Measurements from ENCODE around the gene CLIC3.

Gene CLIC3

DNA sequence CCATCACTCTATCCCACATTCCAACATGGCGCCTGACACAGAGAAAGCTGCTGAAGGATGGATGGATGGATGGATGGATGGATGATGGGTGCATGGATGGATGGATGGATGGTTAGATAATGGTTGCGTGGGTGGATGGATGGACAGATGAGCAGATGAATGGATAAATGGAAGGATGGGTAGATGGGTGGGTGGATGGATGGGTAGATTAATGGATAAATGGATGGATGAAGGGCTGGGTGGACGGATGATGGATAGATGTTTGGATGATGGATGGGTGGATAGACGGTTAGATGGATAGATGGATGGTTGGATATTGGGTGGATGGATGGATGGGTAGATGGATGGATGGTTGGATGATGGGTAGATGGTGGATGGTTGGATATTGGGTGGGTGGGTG, 39.8 kb downstream of the CLIC3 start:
- Histone ChIP-seq H3K4me3 (ENCODE audit: low read depth, low read length) (no peak overlapping the region), H3K27me3 (replicated peaks) (no peaks in the 10 kb centered on the region), H3K36me3 (replicated peaks) (no peaks in the 10 kb centered on the region), H3K27ac (no peak overlapping the region)
- DNase-seq = no peak
- in situ Hi-C loops (cut with HindIII; ENCODE audit: low pct_ligation_motif_present, low sequenced_read_pairs) = no loop called here
- TF ChIP-seq, protein P1, sequence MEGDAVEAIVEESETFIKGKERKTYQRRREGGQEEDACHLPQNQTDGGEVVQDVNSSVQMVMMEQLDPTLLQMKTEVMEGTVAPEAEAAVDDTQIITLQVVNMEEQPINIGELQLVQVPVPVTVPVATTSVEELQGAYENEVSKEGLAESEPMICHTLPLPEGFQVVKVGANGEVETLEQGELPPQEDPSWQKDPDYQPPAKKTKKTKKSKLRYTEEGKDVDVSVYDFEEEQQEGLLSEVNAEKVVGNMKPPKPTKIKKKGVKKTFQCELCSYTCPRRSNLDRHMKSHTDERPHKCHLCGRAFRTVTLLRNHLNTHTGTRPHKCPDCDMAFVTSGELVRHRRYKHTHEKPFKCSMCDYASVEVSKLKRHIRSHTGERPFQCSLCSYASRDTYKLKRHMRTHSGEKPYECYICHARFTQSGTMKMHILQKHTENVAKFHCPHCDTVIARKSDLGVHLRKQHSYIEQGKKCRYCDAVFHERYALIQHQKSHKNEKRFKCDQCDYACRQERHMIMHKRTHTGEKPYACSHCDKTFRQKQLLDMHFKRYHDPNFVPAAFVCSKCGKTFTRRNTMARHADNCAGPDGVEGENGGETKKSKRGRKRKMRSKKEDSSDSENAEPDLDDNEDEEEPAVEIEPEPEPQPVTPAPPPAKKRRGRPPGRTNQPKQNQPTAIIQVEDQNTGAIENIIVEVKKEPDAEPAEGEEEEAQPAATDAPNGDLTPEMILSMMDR (IDR thresholded peaks at IDR 0.05; ENCODE audit: low read depth, low read length, missing control alignments) = no peak

DNA sequence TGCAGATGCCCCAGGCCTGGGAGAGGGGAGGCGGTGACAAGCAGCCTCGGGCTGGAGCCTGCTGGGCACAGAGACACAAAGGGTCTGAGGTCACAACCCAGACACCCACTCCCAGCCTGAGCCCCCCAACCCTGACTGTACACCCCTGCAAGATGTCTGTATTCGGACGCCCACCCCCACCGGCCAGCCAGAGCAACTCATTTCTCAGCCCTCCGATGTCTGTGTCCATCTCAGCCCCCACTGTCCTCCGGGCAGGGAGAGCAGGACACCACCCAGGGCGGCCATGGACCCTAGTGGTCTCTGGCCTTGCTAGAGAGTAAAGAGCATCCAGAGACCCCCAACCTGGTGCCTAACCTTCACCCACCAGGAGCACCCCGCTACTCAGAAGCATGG, 40.4 kb downstream of the CLIC3 start:
- Histone ChIP-seq H3K4me3 (ENCODE audit: low read depth, low read length) (no peak overlapping the region), H3K27me3 (replicated peaks) (no peaks in the 10 kb centered on the region), H3K27ac (no peak overlapping the region), H3K36me3 (replicated peaks) (no peaks in the 10 kb centered on the region)
- TF ChIP-seq, protein P1 (IDR thresholded peaks at IDR 0.05; ENCODE audit: low read depth, low read length, missing control alignments) = no peak
- in situ Hi-C loops (cut with HindIII; ENCODE audit: low pct_ligation_motif_present, low sequenced_read_pairs) = no loop called here
- no peak for DNase-seq

DNA sequence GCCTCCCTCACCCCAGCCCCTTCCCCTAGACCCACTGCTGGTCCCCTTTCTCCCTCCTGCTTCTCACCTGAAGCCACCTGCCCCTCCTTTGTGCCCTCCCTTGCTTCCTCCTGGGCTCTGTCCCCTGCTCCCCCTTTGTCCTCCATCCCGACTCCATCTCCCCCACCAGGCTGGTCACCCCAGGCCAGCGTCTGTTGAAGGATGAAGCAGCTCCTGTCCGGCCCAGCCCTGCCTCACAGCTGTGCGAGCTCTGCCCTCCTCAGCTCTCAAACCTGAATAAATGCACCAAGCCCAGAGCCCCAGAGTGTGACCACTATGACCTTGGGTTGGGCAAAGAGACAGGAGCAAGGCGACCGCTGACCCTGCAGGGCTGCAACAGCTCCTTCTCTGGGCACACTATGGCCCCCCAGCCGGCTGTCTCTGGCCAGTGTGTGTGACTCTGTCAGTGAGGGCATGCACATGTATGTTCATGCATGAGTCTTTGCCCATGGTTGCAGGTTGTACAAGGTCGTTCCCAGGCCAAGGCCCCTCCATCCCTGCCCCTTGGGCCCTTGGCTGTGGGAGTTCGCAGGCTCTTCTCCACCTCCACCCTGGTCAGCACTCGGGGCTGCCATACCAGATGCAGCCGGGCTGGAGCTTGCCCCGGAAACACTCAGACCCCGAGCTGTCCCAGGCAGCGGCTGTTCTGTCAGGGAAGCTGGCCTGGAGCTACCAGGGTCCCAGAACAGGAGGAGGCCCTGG, 41.0 kb downstream of the CLIC3 start:
- Histone ChIP-seq H3K27me3 (replicated peaks) (no peaks in the 10 kb centered on the region), H3K4me3 (ENCODE audit: low read depth, low read length) (no peak overlapping the region), H3K27ac (no peak overlapping the region), H3K36me3 (replicated peaks) (no peaks in the 10 kb centered on the region)
- no peak for DNase-seq
- TF ChIP-seq, protein P1 (IDR thresholded peaks at IDR 0.05; ENCODE audit: low read depth, low read length, missing control alignments) = no peak
- in situ Hi-C loops (cut with HindIII; ENCODE audit: low pct_ligation_motif_present, low sequenced_read_pairs) = no loop called here

DNA sequence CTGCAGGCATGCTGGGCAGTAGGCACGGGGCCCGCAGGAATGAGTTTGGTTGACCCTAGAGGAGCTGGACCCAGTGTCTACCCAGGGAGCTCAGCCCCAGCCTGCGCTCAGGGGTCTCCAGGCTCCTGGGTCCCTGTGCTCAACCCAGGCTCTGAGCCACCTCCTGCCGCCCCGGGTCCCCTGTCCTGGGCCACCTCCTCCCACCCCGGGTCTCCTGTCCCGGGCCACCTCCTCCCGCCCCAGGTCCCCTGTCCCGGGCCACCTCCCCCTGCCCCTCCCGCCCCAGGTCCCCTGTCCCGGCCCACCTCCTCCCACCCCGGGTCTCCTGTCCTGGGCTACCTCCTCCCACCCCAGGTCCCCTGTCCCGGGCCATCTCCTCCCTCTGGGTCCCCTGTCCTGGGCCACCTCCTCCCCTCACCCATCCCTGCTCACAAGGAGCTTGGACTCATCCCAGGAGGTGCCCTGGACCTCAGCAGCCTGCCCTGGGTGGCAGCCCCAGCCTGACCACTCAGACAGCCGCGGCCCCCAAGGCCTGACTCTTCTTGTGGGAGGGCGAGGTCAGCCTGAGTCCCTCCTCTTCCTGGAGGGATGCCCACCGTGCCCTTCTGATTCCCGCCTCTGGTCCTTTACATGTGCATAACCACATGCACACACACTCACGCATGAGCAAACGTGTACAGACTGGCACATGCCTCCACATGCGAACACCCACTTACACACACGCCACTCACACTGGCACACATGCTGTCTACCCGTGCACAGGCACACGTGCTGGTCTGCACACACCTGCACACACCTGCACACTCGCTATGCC, 41.9 kb downstream of the CLIC3 start:
- in situ Hi-C loops (cut with HindIII; ENCODE audit: low pct_ligation_motif_present, low sequenced_read_pairs) = no loop called here
- Histone ChIP-seq H3K27ac (no peak overlapping the region), H3K27me3 (replicated peaks) (no peaks in the 10 kb centered on the region), H3K36me3 (replicated peaks) (no peaks in the 10 kb centered on the region), H3K4me3 (ENCODE audit: low read depth, low read length) (no peak overlapping the region)
- TF ChIP-seq, protein P1 (IDR thresholded peaks at IDR 0.05; ENCODE audit: low read depth, low read length, missing control alignments) = no peak
- DNase-seq = no peak

DNA sequence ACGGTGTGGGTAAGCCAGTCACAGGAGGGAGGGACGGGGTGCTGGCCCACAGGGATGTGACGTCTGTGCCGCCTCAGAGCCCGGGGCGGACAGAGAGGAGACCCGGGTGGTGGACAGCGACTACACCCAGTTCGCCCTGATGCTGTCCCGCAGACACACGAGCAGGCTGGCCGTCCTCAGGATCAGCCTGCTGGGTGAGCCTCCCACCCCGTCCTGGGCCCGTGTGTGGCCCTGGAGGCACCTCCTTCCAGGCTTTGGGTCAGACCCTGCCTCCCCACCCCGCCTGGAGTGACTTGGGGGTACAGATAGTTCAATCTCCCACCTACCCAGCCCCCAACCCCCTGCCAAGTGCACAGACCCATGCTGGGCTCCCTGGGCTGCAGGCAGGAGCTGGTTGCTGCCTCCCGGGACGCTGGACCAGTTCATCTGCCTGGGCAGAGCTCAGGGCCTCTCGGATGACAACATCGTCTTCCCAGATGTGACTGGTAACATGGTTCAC, 42.5 kb downstream of the CLIC3 start:
- TF ChIP-seq, protein P1 (IDR thresholded peaks at IDR 0.05; ENCODE audit: low read depth, low read length, missing control alignments) = no peak
- Histone ChIP-seq H3K4me3 (ENCODE audit: low read depth, low read length) (no peak overlapping the region), H3K36me3 (replicated peaks) (no peaks in the 10 kb centered on the region), H3K27ac (no peak overlapping the region), H3K27me3 (replicated peaks) (no peaks in the 10 kb centered on the region)
- in situ Hi-C loops (cut with HindIII; ENCODE audit: low pct_ligation_motif_present, low sequenced_read_pairs) = no loop called here
- no peak for DNase-seq

All from brain microvascular endothelial cell (primary cell).